Choroid plexus epithelial cell (primary cell): ENCODE data around the gene ARL3.
"Not testable (repeated sequence)": the region's sequence is repeated elsewhere in the genome, so short reads cannot be mapped to it uniquely, and the experiment has no call there.

Experiments
- DNase-seq: peaks from one replicate; pipeline ENCODE4 v3.0.0-alpha.2; 2010; ENCODE audit warnings: low read depth
- H3K4me3 ChIP-seq: 2 replicates; pipeline ENCODE4 v1.5.1; 2011; ENCODE audit warnings: low read depth, mild to moderate bottlenecking, control low read depth, low read length, moderate library complexity
- CTCF ChIP-seq: conservative IDR thresholded peaks from 2 replicates; pipeline ENCODE4 v1.5.1; 2011; ENCODE audit warnings: low read depth, mild to moderate bottlenecking, control low read depth, inconsistent platforms, low read length, moderate library complexity

The ARL3 gene

GRCh38 chr10:102726274-102726673 is 12.1 kb upstream of the ARL3 start:
- no peak for DNase-seq
- TF ChIP-seq CTCF: no peak
- no peak overlapping the region for H3K4me3 ChIP-seq

- no peak overlapping the region for H3K4me3 ChIP-seq
- DNase-seq: no peak
- no peak for TF ChIP-seq CTCF
Measured at GRCh38 chr10:102723989-102724388, 9.8 kb upstream of the ARL3 start.

GRCh38 chr10:102721954-102722353 is 7.8 kb upstream of the ARL3 start:
- DNase-seq: no peak
- TF ChIP-seq CTCF: no peak
- H3K4me3 ChIP-seq: no peak overlapping the region

- no peak overlapping the region for H3K4me3 ChIP-seq
- no peak for TF ChIP-seq CTCF
- no peak for DNase-seq
Measured at GRCh38 chr10:102720775-102721301, 6.6 kb upstream of the ARL3 start.

GRCh38 chr10:102720337-102720736 is 6.1 kb upstream of the ARL3 start:
- TF ChIP-seq CTCF: no peak
- DNase-seq: no peak
- no peak overlapping the region for H3K4me3 ChIP-seq

GRCh38 chr10:102718220-102718619 is 4.0 kb upstream of the ARL3 start:
- no peak for TF ChIP-seq CTCF
- DNase-seq: peak; percentile 93
- H3K4me3 ChIP-seq: no peak overlapping the region

DNA sequence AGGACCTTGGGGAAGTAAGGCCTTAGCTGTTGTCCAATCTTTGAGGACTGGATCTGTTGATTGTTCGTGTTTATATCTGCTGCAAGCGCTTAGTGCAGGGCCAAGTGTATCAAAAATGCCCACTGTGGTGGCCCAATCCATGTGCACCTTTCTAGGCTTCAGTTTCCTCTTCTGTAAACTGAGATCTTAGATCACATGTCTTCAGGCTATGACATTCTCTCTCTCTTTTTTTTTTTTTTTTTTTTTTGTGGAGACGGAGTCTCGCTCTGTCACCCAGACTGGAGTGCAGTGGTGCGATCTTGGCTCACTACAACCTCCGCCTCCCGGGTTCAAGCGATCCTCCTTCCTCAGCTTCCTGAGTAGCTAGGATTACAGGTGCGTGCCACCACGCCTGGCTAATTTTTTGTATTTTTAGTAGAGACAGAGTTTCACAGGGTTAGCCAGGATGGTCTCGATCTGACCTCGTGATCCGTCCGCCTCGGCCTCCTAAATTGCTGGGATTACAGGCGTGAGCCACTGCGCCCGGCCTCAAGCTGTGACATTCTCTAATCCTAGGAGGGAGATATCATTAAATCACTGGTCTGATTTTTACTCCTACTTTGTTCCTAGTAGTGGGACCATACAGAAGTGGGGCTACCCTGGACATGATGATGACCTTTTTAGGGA is 2.8 kb upstream of the ARL3 start:
- not testable (repeated sequence) for DNase-seq, H3K4me3 ChIP-seq
